ENCODE data around the gene FAM20C.

FAM20C gene

GRCh38 chr7:154096-154799 is 38.1 kb upstream of the FAM20C start:
- DNase-seq (ENCODE audit: low read depth) = no peak
- no peak overlapping the region for H3K4me3 ChIP-seq (ENCODE audit: low read depth, low read length)
- no peak for TF ChIP-seq CTCF (IDR thresholded peaks at IDR 0.05; ENCODE audit: control insufficient read depth, extremely low read depth, insufficient read depth)

- no peak for TF ChIP-seq CTCF (IDR thresholded peaks at IDR 0.05; ENCODE audit: control insufficient read depth, extremely low read depth, insufficient read depth)
- no peak overlapping the region for H3K4me3 ChIP-seq (ENCODE audit: low read depth, low read length)
- DNase-seq (ENCODE audit: low read depth) = no peak
Observed at GRCh38 chr7:155469-155900, 36.9 kb upstream of the FAM20C start.

GRCh38 chr7:156111-157007 is 36.0 kb upstream of the FAM20C start:
- H3K4me3 ChIP-seq (ENCODE audit: low read depth, low read length) = no peak overlapping the region
- DNase-seq (ENCODE audit: low read depth) = no peak
- no peak for TF ChIP-seq CTCF (IDR thresholded peaks at IDR 0.05; ENCODE audit: control insufficient read depth, extremely low read depth, insufficient read depth)

- DNase-seq (ENCODE audit: low read depth) = no peak
- TF ChIP-seq CTCF (IDR thresholded peaks at IDR 0.05; ENCODE audit: control insufficient read depth, extremely low read depth, insufficient read depth) = no peak
- no peak overlapping the region for H3K4me3 ChIP-seq (ENCODE audit: low read depth, low read length)
Observed at GRCh38 chr7:157008-157310, 35.4 kb upstream of the FAM20C start.

GRCh38 chr7:157771-158625 is 34.4 kb upstream of the FAM20C start:
- DNase-seq (ENCODE audit: low read depth) = no peak
- H3K4me3 ChIP-seq (ENCODE audit: low read depth, low read length) = no peak overlapping the region
- TF ChIP-seq CTCF (IDR thresholded peaks at IDR 0.05; ENCODE audit: control insufficient read depth, extremely low read depth, insufficient read depth) = no peak

- no peak for TF ChIP-seq CTCF (IDR thresholded peaks at IDR 0.05; ENCODE audit: control insufficient read depth, extremely low read depth, insufficient read depth)
- DNase-seq (ENCODE audit: low read depth) = no peak
- no peak overlapping the region for H3K4me3 ChIP-seq (ENCODE audit: low read depth, low read length)
Observed at GRCh38 chr7:158771-159170, 33.6 kb upstream of the FAM20C start.

Measured in LNCaP clone FGC (cell line).